ENCODE results near the gene HTT. TPM values are rescaled to one million over a fixed set of nuclear protein-coding genes. Genes with fewer than 3 reads are reported as not detected.

The HTT gene
- polyA plus RNA-seq, 2 of the 4 experiments (the other 2 are of a cell fraction), result 14.5 to 16.9 TPM

GRCh38 chr4:3291411-3291968 is 217.0 kb downstream of the HTT start (continued):
- TF ChIP-seq HOXA7 (CRISPR knock-in tag; IDR thresholded peaks at IDR 0.05), result no peak
- TF ChIP-seq ZC3H11A (IDR thresholded peaks at IDR 0.05), result no peak
- TF ChIP-seq USF2 (IDR thresholded peaks at IDR 0.05), result no peak
- TF ChIP-seq MYC (IDR thresholded peaks at IDR 0.05; ENCODE audit: borderline replicate concordance, low read length), result no peak
- TF ChIP-seq NFE2L2 (conservative IDR thresholded peaks at IDR 0.05; ENCODE audit: low read length), result no peak
- TF ChIP-seq RNF2 (IDR thresholded peaks at IDR 0.05; ENCODE audit: borderline replicate concordance, low read depth), result no peak

- ATAC-seq, result peak; percentile 64 to 86
- Histone ChIP-seq H3K27ac (peak overlapping the region; percentile 82 to 97), H3K4me1 (peaks cover 13% of the 10 kb centered on the region; the same call in 2 of the 3 replicates), H3K4me3 (peak overlapping the region; percentile 68), H3K9me3 (no peaks in the 10 kb centered on the region), H3K4me2 (peak overlapping the region; percentile 99)
- DNase-seq (ENCODE audit: low read depth in 1 of 2, low spot score in 1 of 2), result peak; percentile 36 to 42
- POLR2A ChIA-PET, result interaction anchor here (1.0 to 1.4 kb wide), 2 partner anchors 31 to 39 kb away, joined by 3 read pairs; no protein-coding TSS in a partner anchor
- WGBS (ENCODE audit: missing lambda C conversion rate), result 3% methylated on average over 24 of the region's 60 CpGs
- TF ChIP-seq TFCP2L1 (CRISPR knock-in tag; IDR thresholded peaks at IDR 0.05) (no peak), PHF8 (IDR thresholded peaks at IDR 0.05; ENCODE audit: borderline replicate concordance, low read depth) (0 out of 2 replicates have a peak, but pooled peaks have one; percentile 62)
- FAIRE-seq, result no peak
- CTCF ChIA-PET, result interaction anchor here (1.1 kb wide), 1 partner anchor 59 kb away, joined by 3 read pairs; no protein-coding TSS in a partner anchor
Observed at GRCh38 chr4:3291969-3292570, 217.6 kb downstream of the HTT start.

GRCh38 chr4:3292571-3293400 is 218.3 kb downstream of the HTT start, which contains the start of gene RGS12:
Gene RGS12 (plus strand): TSS chr4:3293021. CDS start chr4:3316171, 23,150 bp downstream.
- POLR2A ChIA-PET, result interaction anchor here (1.0 to 1.4 kb wide), 2 partner anchors 32 to 38 kb away, joined by 3 read pairs; no protein-coding TSS in a partner anchor
- FAIRE-seq (no peak), ATAC-seq (peak; percentile 94 to 98), DNase-seq (ENCODE audit: low read depth in 1 of 2, low spot score in 1 of 2) (peak; percentile 87 to 91)
- H3K4me2 ChIP-seq, result peak within 1 kb of the TSS; percentile 99
- H3K4me1 ChIP-seq, result peaks cover 13% of the 10 kb centered on the region; the same call in 2 of the 3 replicates
- H3K27ac ChIP-seq, result peak within 1 kb of the TSS; percentile 82 to 97
- TF ChIP-seq CHD4 (IDR thresholded peaks at IDR 0.05; ENCODE audit: borderline replicate concordance) (no peak), POLR2A (IDR thresholded peaks at IDR 0.05; ENCODE audit: low read length) (peak; percentile 75), RARB (CRISPR knock-in tag; IDR thresholded peaks at IDR 0.05) (no peak), JUN (IDR thresholded peaks at IDR 0.05) (peak in 1 of 2 experiments; percentile 43; a peak in 2 of 5 replicates), MAFK (IDR thresholded peaks at IDR 0.05; ENCODE audit: partially characterized antibody) (no peak), JUNB (IDR thresholded peaks at IDR 0.05) (no peak), E2F6 (IDR thresholded peaks at IDR 0.05; ENCODE audit: borderline replicate concordance, low read depth) (peak; percentile 21; the same call in 1 of the 2 replicates), BCL3 (IDR thresholded peaks at IDR 0.05) (no peak), NPAS2 (CRISPR knock-in tag; IDR thresholded peaks at IDR 0.05; ENCODE audit: borderline replicate concordance) (no peak), CTCF (IDR thresholded peaks at IDR 0.05) (no peak), RNF2 (IDR thresholded peaks at IDR 0.05; ENCODE audit: borderline replicate concordance, low read depth) (no peak), MAX (IDR thresholded peaks at IDR 0.05) (peak; percentile 34; the same call in 1 of the 2 replicates), CBX2 (IDR thresholded peaks at IDR 0.05; ENCODE audit: borderline replicate concordance, low read depth) (no peak)
- H3K9me3 ChIP-seq, result no peaks in the 10 kb centered on the region
- no CpG with 5 or more reads among the region's 121 CpGs for WGBS (ENCODE audit: missing lambda C conversion rate)
- H3K4me3 ChIP-seq, result peak within 1 kb of the TSS; percentile 68
- CTCF ChIA-PET, result no interaction called here
